ENCODE data around the gene KLK6. TPM values are rescaled to one million over a fixed set of nuclear protein-coding genes. Genes with fewer than 3 reads are reported as not detected.

KLK6 gene
- total and polyA plus RNA-seq, 2 of the 13 experiments (the other 11 are each of a cell fraction or from before 2014, with no cell fraction given) = 0.15 to 1.8 TPM

- TF ChIP-seq ZNF343 (CRISPR knock-in tag; IDR thresholded peaks at IDR 0.05) (no peak), NFAT5 (CRISPR knock-in tag; IDR thresholded peaks at IDR 0.05) (no peak), NFATC3 (CRISPR knock-in tag; IDR thresholded peaks at IDR 0.05) (no peak)
Observed at GRCh38 chr19:50949861-50950260, 19.5 kb downstream of the KLK6 start (continued).

- Histone ChIP-seq H3K4me3 (replicated peaks in 1 of 3; ENCODE audit: insufficient read depth in 1 of 3, low read depth in 2 of 3, low read length in 3 of 3) (no peak overlapping the region), H3K36me3 (replicated peaks in 1 of 2; ENCODE audit: control insufficient read depth in 1 of 2, insufficient read depth in 2 of 2, low read length in 2 of 2) (no peaks in the 10 kb centered on the region), H2AFZ (ENCODE audit: low read length) (no peak overlapping the region), H3K9ac (ENCODE audit: insufficient read depth, low read depth, low read length) (no peak overlapping the region), H3K27me3 (ENCODE audit: control insufficient read depth in 1 of 2, insufficient read depth in 2 of 2, low read length in 2 of 2) (peaks cover 0 to 7% of the 10 kb centered on the region in 2 experiments; a peak in 2 of 5 replicates), H3K4me2 (ENCODE audit: low read depth, low read length) (no peak overlapping the region), H3K4me1 (ENCODE audit: insufficient read depth, low read length) (no peaks in the 10 kb centered on the region), H3K27ac (ENCODE audit: extremely low read length, insufficient read depth, low read length) (no peak overlapping the region), H3K9me3 (ENCODE audit: low read length) (no peaks in the 10 kb centered on the region), H4K20me1 (ENCODE audit: insufficient read depth, low read length) (no peaks in the 10 kb centered on the region), H3K79me2 (ENCODE audit: insufficient read depth, low read length) (no peaks in the 10 kb centered on the region)
- WGBS (ENCODE audit: low lambda C conversion rate) = 7% methylated on average over 4 of the region's 4 CpGs
- in situ Hi-C loops (cut with HindIII; ENCODE audit: extremely low pct_ligation_motif_present, low pct_unique_long_range_greater_than_20kb) (loop anchor here (25.0 kb wide), 1 partner anchor 140 kb away; the partner anchor contains the start of gene KLK14), intact Hi-C loops (cut with micrococcal nuclease; ENCODE audit: unreplicated experiment) (no loop called here)
- TF ChIP-seq ZNF567 (CRISPR knock-in tag; IDR thresholded peaks at IDR 0.05; ENCODE audit: borderline replicate concordance) = no peak
- no peak for TF ChIP-seq SALL1 (CRISPR knock-in tag; IDR thresholded peaks at IDR 0.05)
- BruUV-seq (replicated peaks) = no TSS peak
- FAIRE-seq (no peak), DNase-seq (ENCODE audit: low spot score) (no peak), ATAC-seq (no peak)
- ChIA-PET POLR2A (no interaction called here), CTCF (ENCODE audit: low intra/inter-chr PET ratio, low total read pairs) (no interaction called here)
Observed at GRCh38 chr19:50947123-50947522, 22.3 kb downstream of the KLK6 start.

All from HepG2 (cell line).